Measurements from ENCODE around the gene GLIS1. TPM values are rescaled to one million over a fixed set of nuclear protein-coding genes. Genes with fewer than 3 reads are reported as not detected.

The GLIS1 gene
- total and polyA plus RNA-seq, 2 donors, result 0.42 to 2.0 TPM

- Histone ChIP-seq H3K4me1 (ENCODE audit: insufficient read depth) (no peaks in the 10 kb centered on the region), H3K36me3 (ENCODE audit: insufficient read depth) (no peaks in the 10 kb centered on the region), H3K4me3 (ENCODE audit: low read depth, low read length) (no peak overlapping the region), H3K27ac (ENCODE audit: low read depth) (no peak overlapping the region)
- no peak for DNase-seq (ENCODE audit: extremely low spot score)
- WGBS, result 87% methylated on average over 2 of the region's 2 CpGs
Measured at GRCh38 chr1:53719469-53719868, 19.5 kb downstream of the GLIS1 start.

- H3K4me3 ChIP-seq (ENCODE audit: low read depth, low read length), result no peak overlapping the region
- H3K27ac ChIP-seq (ENCODE audit: low read depth), result no peak overlapping the region
- H3K4me1 ChIP-seq (ENCODE audit: insufficient read depth), result no peaks in the 10 kb centered on the region
- no peaks in the 10 kb centered on the region for H3K36me3 ChIP-seq (ENCODE audit: insufficient read depth)
- no peak for DNase-seq (ENCODE audit: extremely low spot score)
- 49% methylated on average over 2 of the region's 2 CpGs for WGBS
Measured at GRCh38 chr1:53718443-53718842, 20.5 kb downstream of the GLIS1 start.

GRCh38 chr1:53717025-53717804 lies 21.7 kb downstream of the GLIS1 start:
- Histone ChIP-seq H3K4me1 (ENCODE audit: insufficient read depth) (no peaks in the 10 kb centered on the region), H3K4me3 (ENCODE audit: low read depth, low read length) (no peak overlapping the region), H3K27ac (ENCODE audit: low read depth) (no peak overlapping the region), H3K36me3 (ENCODE audit: insufficient read depth) (no peaks in the 10 kb centered on the region)
- 87% methylated on average over 6 of the region's 6 CpGs for WGBS
- no peak for DNase-seq (ENCODE audit: extremely low spot score)

- no peak overlapping the region for H3K27ac ChIP-seq (ENCODE audit: low read depth)
- no peaks in the 10 kb centered on the region for H3K4me1 ChIP-seq (ENCODE audit: insufficient read depth)
- 84% methylated on average over 5 of the region's 5 CpGs for WGBS
Measured at GRCh38 chr1:53716150-53716549, 22.8 kb downstream of the GLIS1 start.

GRCh38 chr1:53715478-53715877 lies 23.5 kb downstream of the GLIS1 start:
- H3K27ac ChIP-seq (ENCODE audit: low read depth), result no peak overlapping the region
- no peak for DNase-seq (ENCODE audit: extremely low spot score)
- WGBS, result 67% methylated on average over 11 of the region's 11 CpGs
- no peak overlapping the region for H3K4me3 ChIP-seq (ENCODE audit: low read depth, low read length)
- no peaks in the 10 kb centered on the region for H3K36me3 ChIP-seq (ENCODE audit: insufficient read depth)
- no peaks in the 10 kb centered on the region for H3K4me1 ChIP-seq (ENCODE audit: insufficient read depth)

More at GRCh38 chr1:53716150-53716549, 22.8 kb downstream of the GLIS1 start:
- H3K36me3 ChIP-seq (ENCODE audit: insufficient read depth), result no peaks in the 10 kb centered on the region
- no peak overlapping the region for H3K4me3 ChIP-seq (ENCODE audit: low read depth, low read length)
- DNase-seq (ENCODE audit: extremely low spot score), result no peak

- Histone ChIP-seq H3K4me3 (ENCODE audit: low read depth, low read length) (no peak overlapping the region), H3K4me1 (ENCODE audit: insufficient read depth) (no peaks in the 10 kb centered on the region), H3K36me3 (ENCODE audit: insufficient read depth) (no peaks in the 10 kb centered on the region), H3K27ac (ENCODE audit: low read depth) (no peak overlapping the region)
- 91% methylated on average over 2 of the region's 2 CpGs for WGBS
- no peak for DNase-seq (ENCODE audit: extremely low spot score)
Measured at GRCh38 chr1:53712276-53712675, 26.7 kb downstream of the GLIS1 start.

- Histone ChIP-seq H3K36me3 (ENCODE audit: insufficient read depth) (no peaks in the 10 kb centered on the region), H3K4me1 (ENCODE audit: insufficient read depth) (no peaks in the 10 kb centered on the region), H3K27ac (ENCODE audit: low read depth) (no peak overlapping the region), H3K4me3 (ENCODE audit: low read depth, low read length) (no peak overlapping the region)
- WGBS, result 74% methylated on average over 8 of the region's 8 CpGs
- DNase-seq (ENCODE audit: extremely low spot score), result no peak
Measured at GRCh38 chr1:53710584-53710983, 28.4 kb downstream of the GLIS1 start.

- WGBS, result 93% methylated on average over 3 of the region's 3 CpGs
- no peak overlapping the region for H3K27ac ChIP-seq (ENCODE audit: low read depth)
- DNase-seq (ENCODE audit: extremely low spot score), result no peak
- H3K4me3 ChIP-seq (ENCODE audit: low read depth, low read length), result no peak overlapping the region
- no peaks in the 10 kb centered on the region for H3K36me3 ChIP-seq (ENCODE audit: insufficient read depth)
- H3K4me1 ChIP-seq (ENCODE audit: insufficient read depth), result no peaks in the 10 kb centered on the region
Measured at GRCh38 chr1:53708687-53709086, 30.3 kb downstream of the GLIS1 start.

- DNase-seq (ENCODE audit: extremely low spot score), result no peak
- Histone ChIP-seq H3K4me3 (ENCODE audit: low read depth, low read length) (no peak overlapping the region), H3K27ac (ENCODE audit: low read depth) (no peak overlapping the region), H3K4me1 (ENCODE audit: insufficient read depth) (no peaks in the 10 kb centered on the region), H3K36me3 (ENCODE audit: insufficient read depth) (no peaks in the 10 kb centered on the region)
- WGBS, result 64% methylated on average over 6 of the region's 6 CpGs
Measured at GRCh38 chr1:53706356-53706755, 32.6 kb downstream of the GLIS1 start.

GRCh38 chr1:53705446-53706096 lies 33.4 kb downstream of the GLIS1 start:
- no peak overlapping the region for H3K27ac ChIP-seq (ENCODE audit: low read depth)
- H3K4me3 ChIP-seq (ENCODE audit: low read depth, low read length), result no peak overlapping the region
- no peak for DNase-seq (ENCODE audit: extremely low spot score)
- WGBS, result 70% methylated on average over 7 of the region's 7 CpGs
- no peaks in the 10 kb centered on the region for H3K4me1 ChIP-seq (ENCODE audit: insufficient read depth)
- no peaks in the 10 kb centered on the region for H3K36me3 ChIP-seq (ENCODE audit: insufficient read depth)

- no peak overlapping the region for H3K4me3 ChIP-seq (ENCODE audit: low read depth, low read length)
- H3K36me3 ChIP-seq (ENCODE audit: insufficient read depth), result no peaks in the 10 kb centered on the region
- WGBS, result 95% methylated on average over 8 of the region's 8 CpGs
- no peaks in the 10 kb centered on the region for H3K4me1 ChIP-seq (ENCODE audit: insufficient read depth)
- no peak for DNase-seq (ENCODE audit: extremely low spot score)
- H3K27ac ChIP-seq (ENCODE audit: low read depth), result no peak overlapping the region
Measured at GRCh38 chr1:53704804-53705445, 34.0 kb downstream of the GLIS1 start.

- no peak for DNase-seq (ENCODE audit: extremely low spot score)
Measured at GRCh38 chr1:53704304-53704703, 34.7 kb downstream of the GLIS1 start.

GRCh38 chr1:53703174-53703573 lies 35.8 kb downstream of the GLIS1 start:
- H3K36me3 ChIP-seq (ENCODE audit: insufficient read depth), result no peaks in the 10 kb centered on the region
- no peak for DNase-seq (ENCODE audit: extremely low spot score)
- H3K4me3 ChIP-seq (ENCODE audit: low read depth, low read length), result no peak overlapping the region
- no peak overlapping the region for H3K27ac ChIP-seq (ENCODE audit: low read depth)
- WGBS, result 86% methylated on average over 1 of the region's 1 CpG
- H3K4me1 ChIP-seq (ENCODE audit: insufficient read depth), result no peaks in the 10 kb centered on the region

More at GRCh38 chr1:53704304-53704703, 34.7 kb downstream of the GLIS1 start:
- no peak overlapping the region for H3K27ac ChIP-seq (ENCODE audit: low read depth)
- no peaks in the 10 kb centered on the region for H3K36me3 ChIP-seq (ENCODE audit: insufficient read depth)
- H3K4me1 ChIP-seq (ENCODE audit: insufficient read depth), result no peaks in the 10 kb centered on the region
- H3K4me3 ChIP-seq (ENCODE audit: low read depth, low read length), result no peak overlapping the region
- 95% methylated on average over 5 of the region's 5 CpGs for WGBS

- no peaks in the 10 kb centered on the region for H3K4me1 ChIP-seq (ENCODE audit: insufficient read depth)
- H3K4me3 ChIP-seq (ENCODE audit: low read depth, low read length), result no peak overlapping the region
- 72% methylated on average over 8 of the region's 8 CpGs for WGBS
- DNase-seq (ENCODE audit: extremely low spot score), result no peak
- H3K36me3 ChIP-seq (ENCODE audit: insufficient read depth), result no peaks in the 10 kb centered on the region
- H3K27ac ChIP-seq (ENCODE audit: low read depth), result no peak overlapping the region
Measured at GRCh38 chr1:53702341-53702740, 36.6 kb downstream of the GLIS1 start.
